Activated CD8-positive, alpha-beta T cell treated with anti-CD3 and anti-CD28 coated beads for 36 hours (primary cell): ENCODE data around the gene KCNG1. TPM values are rescaled to one million over a fixed set of nuclear protein-coding genes. Genes with fewer than 3 reads are reported as not detected.

Experiments used
- ATAC-seq: fragments of 200-7000 bp; cut with Tn5 transposase; one replicate; pipeline ENCODE4 v1.10.0; 2021; ENCODE audit warnings: mild to moderate bottlenecking, moderate library complexity
- CTCF ChIA-PET: fragments of 350-600 bp; sonication (Branson Sonifier 250); formaldehyde crosslinking; loops from one replicate; lab custom pipeline; 2021; ENCODE audit warnings: antibody characterized with exemption; lab: Charles Lee
- POLR2A ChIA-PET: fragments of 350-600 bp; sonication (Branson Sonifier 250); formaldehyde crosslinking; loops from one replicate; lab custom pipeline; 2021; ENCODE audit warnings: antibody characterized with exemption; lab: Charles Lee
- DNase-seq: peaks from one replicate; pipeline ENCODE4 v3.0.0-alpha.2; 2020
- H3K27ac Mint-ChIP-seq: one replicate; pipeline ENCODE4 v1.8.0; 2021; ENCODE audit warnings: mild to moderate bottlenecking, mixed read lengths
- H3K27me3 Mint-ChIP-seq: one replicate; pipeline ENCODE4 v1.8.0; 2021; ENCODE audit warnings: mixed read lengths
- H3K36me3 Mint-ChIP-seq: one replicate; pipeline ENCODE4 v1.8.0; 2021; ENCODE audit warnings: low read depth, mixed read lengths
- H3K4me1 Mint-ChIP-seq: one replicate; pipeline ENCODE4 v1.8.0; 2021; ENCODE audit warnings: low read depth, mixed read lengths
- H3K4me3 Mint-ChIP-seq: one replicate; pipeline ENCODE4 v1.8.0; 2021; ENCODE audit warnings: mild to moderate bottlenecking, moderate library complexity, mixed read lengths
- H3K9me3 Mint-ChIP-seq: one replicate; pipeline ENCODE4 v1.8.0; 2021; ENCODE audit warnings: mixed read lengths
- CTCF ChIP-seq: fragments of 200-600 bp; IDR thresholded peaks from one replicate; pipeline ENCODE4 v1.8.0; 2022; ENCODE audit warnings: antibody characterized with exemption, mild to moderate bottlenecking
- intact Hi-C: fragments of 100-400 bp; cut with micrococcal nuclease; formaldehyde crosslinking; loops from one replicate; pipeline ENCODE4 v1.10.0; 2022
- total RNA-seq, 2 experiments: library from RNA; stranded (reverse); gene quantifications; one replicate each; pipeline ENCODE4 v1.2.3, GENCODE V29; 2021

Gene KCNG1
- total RNA-seq, 2 experiments from 2014 or later = 1.8 TPM

GRCh38 chr20:50975701-50976330 lies 47.1 kb downstream of the KCNG1 start:
- intact Hi-C loops = no loop called here
- CTCF ChIA-PET = interaction anchor here (1.6 to 4.1 kb wide), 2 partner anchors 12 to 331 kb away, joined by 3 to 17 read pairs; no protein-coding TSS in a partner anchor

DNA sequence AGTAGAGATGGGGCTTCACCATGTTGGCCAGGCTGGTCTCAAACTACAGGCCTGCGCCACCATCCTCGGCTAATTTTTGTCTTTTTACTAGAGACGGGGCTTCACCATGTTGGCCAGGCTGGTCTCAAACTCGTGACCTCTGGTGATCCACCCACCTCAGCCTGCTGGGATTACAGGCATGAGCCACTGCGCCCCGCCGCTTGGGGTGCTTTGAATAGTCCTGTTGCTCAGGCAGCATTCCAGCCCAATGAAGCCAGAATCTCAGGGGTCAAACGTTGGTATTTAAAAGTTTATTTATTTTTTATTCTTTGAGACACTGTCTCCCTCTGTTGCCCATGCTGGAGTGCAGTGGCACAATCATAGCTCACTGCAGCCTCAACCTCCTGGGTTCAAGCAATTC lies 53.0 kb downstream of the KCNG1 start:
- H3K27me3 Mint-ChIP-seq = peaks cover 2% of the 10 kb centered on the region
- H3K4me1 Mint-ChIP-seq = no peaks in the 10 kb centered on the region
- DNase-seq (no peak), ATAC-seq (no peak)
- intact Hi-C loops = no loop called here
- TF ChIP-seq CTCF = no peak
- ChIA-PET CTCF (no interaction called here), POLR2A (no interaction called here)
- H3K9me3 Mint-ChIP-seq = no peaks in the 10 kb centered on the region
- H3K4me3 Mint-ChIP-seq = no peak overlapping the region
- no peaks in the 10 kb centered on the region for H3K36me3 Mint-ChIP-seq
- H3K27ac Mint-ChIP-seq = no peak overlapping the region

More at GRCh38 chr20:50975701-50976330, 47.1 kb downstream of the KCNG1 start:
- Mint-ChIP-seq H3K36me3 (no peaks in the 10 kb centered on the region), H3K9me3 (no peaks in the 10 kb centered on the region), H3K4me1 (peaks cover 12% of the 10 kb centered on the region), H3K27me3 (peaks cover 21% of the 10 kb centered on the region), H3K27ac (no peak overlapping the region), H3K4me3 (no peak overlapping the region)
- no peak for TF ChIP-seq CTCF
- POLR2A ChIA-PET = interaction anchor here (0.6 kb wide), 1 partner anchor 76 kb away, joined by 3 read pairs; no protein-coding TSS in a partner anchor
- no peak for DNase-seq
- no peak for ATAC-seq

DNA sequence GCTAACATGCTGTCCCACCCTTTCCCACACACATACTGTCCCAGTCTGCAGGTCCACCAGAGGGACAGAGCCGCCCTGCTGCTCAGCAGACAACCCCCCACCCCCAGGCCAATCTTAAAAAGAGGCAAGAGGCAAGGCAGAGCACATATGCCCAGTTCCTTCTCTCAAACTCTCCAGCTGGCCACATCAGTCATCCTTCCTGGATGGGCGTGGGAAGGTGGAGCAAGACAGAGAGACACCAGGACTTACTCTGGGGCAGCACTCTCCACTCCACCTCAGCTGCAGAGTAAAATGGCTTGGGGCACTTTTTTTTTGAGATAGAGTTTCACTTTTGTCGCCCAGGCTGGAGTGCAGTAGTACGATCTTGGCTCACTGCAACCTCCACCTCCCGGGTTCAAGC lies 53.5 kb downstream of the KCNG1 start:
- intact Hi-C loops = no loop called here
- ATAC-seq (no peak), DNase-seq (no peak)
- no peak overlapping the region for H3K27ac Mint-ChIP-seq
- ChIA-PET POLR2A (no interaction called here), CTCF (interaction anchor here (0.7 kb wide), 1 partner anchor 175 kb away, joined by 3 read pairs; no protein-coding TSS in a partner anchor)
- H3K9me3 Mint-ChIP-seq = no peaks in the 10 kb centered on the region
- no peaks in the 10 kb centered on the region for H3K4me1 Mint-ChIP-seq
- no peak for TF ChIP-seq CTCF
- peaks cover 2% of the 10 kb centered on the region for H3K27me3 Mint-ChIP-seq
- no peaks in the 10 kb centered on the region for H3K36me3 Mint-ChIP-seq
- H3K4me3 Mint-ChIP-seq = no peak overlapping the region

DNA sequence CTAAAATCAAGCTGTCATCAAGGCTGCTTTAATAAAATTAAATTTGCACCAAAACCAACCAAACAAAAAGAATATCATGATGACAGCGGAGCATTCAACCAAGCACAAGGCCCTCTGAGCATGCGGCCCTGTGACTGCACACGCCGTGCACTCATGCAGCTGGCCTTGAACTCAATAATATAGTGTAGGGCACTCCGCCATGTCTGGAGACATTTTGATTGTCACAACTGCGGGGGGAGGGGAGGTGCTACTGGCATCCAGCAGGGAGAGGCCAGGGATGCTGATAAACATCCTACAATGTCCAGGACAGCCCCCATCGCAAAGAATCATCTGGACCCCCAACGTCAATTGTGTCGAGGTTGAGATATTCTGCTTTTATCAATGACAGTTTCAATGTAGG lies 54.6 kb downstream of the KCNG1 start:
- Mint-ChIP-seq H3K36me3 (no peaks in the 10 kb centered on the region), H3K27me3 (peaks cover 2% of the 10 kb centered on the region), H3K9me3 (no peaks in the 10 kb centered on the region), H3K4me3 (no peak overlapping the region), H3K27ac (no peak overlapping the region), H3K4me1 (no peaks in the 10 kb centered on the region)
- DNase-seq = no peak
- no peak for TF ChIP-seq CTCF
- CTCF ChIA-PET = interaction anchor here (1.5 kb wide), 1 partner anchor 13 kb away, joined by 7 read pairs; no protein-coding TSS in a partner anchor
- no peak for ATAC-seq
- POLR2A ChIA-PET = interaction anchor here (0.9 to 1.3 kb wide), 2 partner anchors 10 to 24 kb away, joined by 4 to 7 read pairs; partner anchors contain the start of genes DPM1 and MOCS3
- intact Hi-C loops = no loop called here

DNA sequence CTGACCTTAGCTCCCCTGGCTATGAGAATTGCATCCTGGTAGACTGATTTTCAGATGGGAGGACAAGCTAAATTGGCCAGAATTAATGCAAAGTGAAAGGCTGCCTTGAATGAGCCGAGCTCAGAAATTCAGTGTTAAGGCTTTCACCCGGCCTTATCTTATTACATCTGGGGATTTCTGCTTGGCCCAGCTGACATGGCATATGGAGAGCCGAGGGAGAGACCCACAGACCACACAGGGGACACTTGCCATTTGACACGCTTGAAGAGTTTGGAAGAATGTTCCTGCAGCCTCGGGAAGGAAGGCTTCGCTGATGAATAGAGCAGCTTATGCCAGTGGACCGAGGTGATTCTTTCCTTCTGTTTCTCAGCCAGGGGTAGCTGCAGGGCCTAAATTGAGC lies 55.3 kb downstream of the KCNG1 start:
- Mint-ChIP-seq H3K27me3 (peaks cover 2% of the 10 kb centered on the region), H3K27ac (no peak overlapping the region), H3K36me3 (no peaks in the 10 kb centered on the region), H3K4me1 (peaks cover 2% of the 10 kb centered on the region), H3K4me3 (no peak overlapping the region), H3K9me3 (no peaks in the 10 kb centered on the region)
- DNase-seq (no peak), ATAC-seq (no peak)
- POLR2A ChIA-PET = interaction anchor here (0.9 to 1.3 kb wide), 2 partner anchors 9 to 25 kb away, joined by 4 to 7 read pairs; partner anchors contain the start of genes DPM1 and MOCS3
- CTCF ChIA-PET = interaction anchor here (1.5 kb wide), 1 partner anchor 14 kb away, joined by 7 read pairs; no protein-coding TSS in a partner anchor
- no peak for TF ChIP-seq CTCF
- intact Hi-C loops = no loop called here
